ENCODE measurements around the gene CACNA1S. TPM values are rescaled to one million over a fixed set of nuclear protein-coding genes. Genes with fewer than 3 reads are reported as not detected.

The CACNA1S gene
- total RNA-seq, 2 experiments from 2014 or later, result not detected

- ChIA-PET CTCF (ENCODE audit: unreplicated experiment) (no interaction called here), POLR2A (no interaction called here)
- Histone ChIP-seq H3K9me2 (ENCODE audit: insufficient read depth, low read length) (no peaks in the 10 kb centered on the region), H3K4me1 (ENCODE audit: insufficient read depth, low read length, poor library complexity, severe bottlenecking) (no peaks in the 10 kb centered on the region), H3K4me3 (ENCODE audit: low read depth, low read length, poor library complexity, severe bottlenecking) (no peak overlapping the region), H3K4me2 (ENCODE audit: low read length) (no peak overlapping the region), H3K9me3 (ENCODE audit: low read length) (no peaks in the 10 kb centered on the region), H3K36me3 (ENCODE audit: insufficient read depth, low read length) (peaks cover 37% of the 10 kb centered on the region; the same call in 1 of the 2 replicates), H4K20me1 (ENCODE audit: insufficient read depth, low read length) (no peaks in the 10 kb centered on the region), H3K27ac (ENCODE audit: low read depth, low read length, poor library complexity, severe bottlenecking) (no peak overlapping the region), H2AFZ (ENCODE audit: low read length) (no peak overlapping the region), H3K79me2 (ENCODE audit: insufficient read depth, low read depth, low read length) (no peaks in the 10 kb centered on the region)
- BruUV-seq (replicated peaks), result no TSS peak
- intact Hi-C loops (cut with micrococcal nuclease; ENCODE audit: unreplicated experiment), result no loop called here
- TF ChIP-seq EZH2phosphoT487 (IDR thresholded peaks at IDR 0.05; ENCODE audit: borderline replicate concordance, low read depth, low read length) (no peak), CTCF (conservative IDR thresholded peaks at IDR 0.05; ENCODE audit: low read length) (no peak)
- DNase-seq (ENCODE audit: low spot score), result no peak
These were observed 31.8 kb upstream of the CACNA1S start for GRCh38 chr1:201143726-201144635.

- no peak overlapping the region for H3K4me3 ChIP-seq (ENCODE audit: low read depth, low read length, poor library complexity, severe bottlenecking)
- no peaks in the 10 kb centered on the region for H3K9me2 ChIP-seq (ENCODE audit: insufficient read depth, low read length)
- BruUV-seq (replicated peaks), result no TSS peak
- H3K27ac ChIP-seq (ENCODE audit: low read depth, low read length, poor library complexity, severe bottlenecking), result no peak overlapping the region
- TF ChIP-seq EZH2phosphoT487 (IDR thresholded peaks at IDR 0.05; ENCODE audit: borderline replicate concordance, low read depth, low read length), result no peak
- no peak for TF ChIP-seq CTCF (conservative IDR thresholded peaks at IDR 0.05; ENCODE audit: low read length)
- DNase-seq (ENCODE audit: low spot score), result no peak
- H3K79me2 ChIP-seq (ENCODE audit: insufficient read depth, low read depth, low read length), result no peaks in the 10 kb centered on the region
- H3K9me3 ChIP-seq (ENCODE audit: low read length), result no peaks in the 10 kb centered on the region
- no peaks in the 10 kb centered on the region for H3K4me1 ChIP-seq (ENCODE audit: insufficient read depth, low read length, poor library complexity, severe bottlenecking)
- no peak overlapping the region for H2AFZ ChIP-seq (ENCODE audit: low read length)
- ChIA-PET POLR2A (no interaction called here), CTCF (ENCODE audit: unreplicated experiment) (no interaction called here)
- H3K36me3 ChIP-seq (ENCODE audit: insufficient read depth, low read length), result peaks cover 30% of the 10 kb centered on the region; the same call in 1 of the 2 replicates
- intact Hi-C loops (cut with micrococcal nuclease; ENCODE audit: unreplicated experiment), result no loop called here
- H3K4me2 ChIP-seq (ENCODE audit: low read length), result no peak overlapping the region
- no peaks in the 10 kb centered on the region for H4K20me1 ChIP-seq (ENCODE audit: insufficient read depth, low read length)
These were observed 30.9 kb upstream of the CACNA1S start for GRCh38 chr1:201142849-201143725.
